ENCODE data around the gene RERE.
"Not testable (repeated sequence)": the region's sequence is repeated elsewhere in the genome, so short reads cannot be mapped to it uniquely, and the experiment has no call there.

RERE gene

GRCh38 chr1:8631163-8631562 is 186.3 kb downstream of the RERE start:
- no peak for DNase-seq

- no peak for DNase-seq
Observed at GRCh38 chr1:8629241-8630091, 188.0 kb downstream of the RERE start.

- DNase-seq = no peak
Observed at GRCh38 chr1:8628606-8629005, 188.8 kb downstream of the RERE start.

GRCh38 chr1:8627728-8628127 is 189.7 kb downstream of the RERE start:
- no peak for DNase-seq

- no peak for DNase-seq
Observed at GRCh38 chr1:8625981-8626898, 191.2 kb downstream of the RERE start.

GRCh38 chr1:8625491-8625890 is 191.9 kb downstream of the RERE start:
- no peak for DNase-seq

GRCh38 chr1:8623651-8624192 is 193.7 kb downstream of the RERE start:
- DNase-seq = not testable (repeated sequence)

GRCh38 chr1:8621785-8622348 is 195.6 kb downstream of the RERE start:
- not testable (repeated sequence) for DNase-seq

GRCh38 chr1:8621034-8621582 is 196.3 kb downstream of the RERE start:
- DNase-seq = not testable (repeated sequence)

GRCh38 chr1:8619917-8620502 is 197.4 kb downstream of the RERE start:
- DNase-seq = not testable (repeated sequence)

GRCh38 chr1:8619419-8619818 is 198.0 kb downstream of the RERE start:
- not testable (repeated sequence) for DNase-seq

GRCh38 chr1:8616791-8617190 is 200.6 kb downstream of the RERE start:
- not testable (repeated sequence) for DNase-seq

GRCh38 chr1:8611634-8612515 is 205.6 kb downstream of the RERE start:
- not testable (repeated sequence) for DNase-seq

- DNase-seq = no peak
Observed at GRCh38 chr1:8607906-8608305, 209.5 kb downstream of the RERE start.

GRCh38 chr1:8604041-8604945 is 213.1 kb downstream of the RERE start:
- DNase-seq = no peak

GRCh38 chr1:8603220-8603616 is 214.2 kb downstream of the RERE start:
- DNase-seq = no peak

- DNase-seq = no peak
Observed at GRCh38 chr1:8602471-8603219, 214.8 kb downstream of the RERE start.

- no peak for DNase-seq
Observed at GRCh38 chr1:8600336-8600735, 217.1 kb downstream of the RERE start.

- DNase-seq = no peak
Observed at GRCh38 chr1:8599646-8600212, 217.7 kb downstream of the RERE start.
